PC-3 (cell line): Measurements from ENCODE around the gene TOM1L2.

ENCODE experiments used
- EZH2 ChIP-seq: fragments of 300-600 bp; sonication (generic); IDR thresholded peaks from one replicate; pipeline ENCODE4 v1.6.1; 2017; ENCODE audit warnings: antibody characterized with exemption, mild to moderate bottlenecking, low read length; ENCODE audit not compliant: unreplicated experiment
- EZH2phosphoT487 ChIP-seq: fragments of 300-600 bp; sonication (generic); IDR thresholded peaks from 2 replicates; pipeline ENCODE4 v1.6.1; 2018; ENCODE audit warnings: mild to moderate bottlenecking, antibody characterized with exemption, low read length, borderline replicate concordance
- TF ChIP-seq, protein P1 (sequence below): fragments of 300-600 bp; sonication (generic); conservative IDR thresholded peaks from 2 replicates; pipeline ENCODE4 v1.5.1; 2017; ENCODE audit warnings: antibody characterized with exemption, low read depth, mild to moderate bottlenecking, low read length

DNA sequence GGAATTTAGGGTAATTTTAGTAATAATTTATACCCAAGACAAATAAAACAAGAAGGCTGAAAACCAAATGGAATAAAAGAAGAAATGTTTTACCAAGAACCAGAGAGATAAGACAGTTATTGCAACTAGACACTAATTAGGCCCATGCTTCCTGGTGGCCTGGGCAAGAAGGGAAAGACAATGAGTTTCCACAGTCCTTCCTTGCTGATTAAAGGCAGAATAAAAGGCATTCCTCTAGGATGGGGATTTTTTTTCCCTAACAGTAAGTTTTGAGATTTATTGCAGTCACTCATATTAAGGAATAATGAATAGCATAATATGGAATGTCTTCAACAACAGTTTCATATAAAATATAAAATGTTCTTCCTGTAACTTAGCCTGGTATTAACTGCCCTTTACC is 41.5 kb downstream of the TOM1L2 start:
- TF ChIP-seq, protein P1, sequence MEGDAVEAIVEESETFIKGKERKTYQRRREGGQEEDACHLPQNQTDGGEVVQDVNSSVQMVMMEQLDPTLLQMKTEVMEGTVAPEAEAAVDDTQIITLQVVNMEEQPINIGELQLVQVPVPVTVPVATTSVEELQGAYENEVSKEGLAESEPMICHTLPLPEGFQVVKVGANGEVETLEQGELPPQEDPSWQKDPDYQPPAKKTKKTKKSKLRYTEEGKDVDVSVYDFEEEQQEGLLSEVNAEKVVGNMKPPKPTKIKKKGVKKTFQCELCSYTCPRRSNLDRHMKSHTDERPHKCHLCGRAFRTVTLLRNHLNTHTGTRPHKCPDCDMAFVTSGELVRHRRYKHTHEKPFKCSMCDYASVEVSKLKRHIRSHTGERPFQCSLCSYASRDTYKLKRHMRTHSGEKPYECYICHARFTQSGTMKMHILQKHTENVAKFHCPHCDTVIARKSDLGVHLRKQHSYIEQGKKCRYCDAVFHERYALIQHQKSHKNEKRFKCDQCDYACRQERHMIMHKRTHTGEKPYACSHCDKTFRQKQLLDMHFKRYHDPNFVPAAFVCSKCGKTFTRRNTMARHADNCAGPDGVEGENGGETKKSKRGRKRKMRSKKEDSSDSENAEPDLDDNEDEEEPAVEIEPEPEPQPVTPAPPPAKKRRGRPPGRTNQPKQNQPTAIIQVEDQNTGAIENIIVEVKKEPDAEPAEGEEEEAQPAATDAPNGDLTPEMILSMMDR: no peak
- TF ChIP-seq EZH2: no peak
- TF ChIP-seq EZH2phosphoT487: no peak
